RPMI7951 (cell line): ENCODE data around the gene RYK. TPM values are rescaled to one million over a fixed set of nuclear protein-coding genes. Genes with fewer than 3 reads are reported as not detected.
"Not testable (repeated sequence)": the region's sequence is repeated elsewhere in the genome, so short reads cannot be mapped to it uniquely, and the experiment has no call there.

ENCODE experiments used
- DNase-seq: peaks from one replicate; pipeline ENCODE4 v3.0.0-alpha.2; 2012; ENCODE audit warnings: low read depth
- total RNA-seq: library from RNA; depleted of rRNA; stranded (reverse); fragments of >200 nt; shearing (Covaris generic); gene quantifications from 2 replicates; pipeline ENCODE4 v1.2.3, GENCODE V29; 2014

The RYK gene
- total RNA-seq, 1 experiment from 2014 or later, result 89.6 TPM

- no peak for DNase-seq
Observed at GRCh38 chr3:134255404-134255803, 4.7 kb upstream of the RYK start.

- DNase-seq, result peak; percentile 81
Observed at GRCh38 chr3:134253475-134254226, 3.0 kb upstream of the RYK start.

- no peak for DNase-seq
Observed at GRCh38 chr3:134252766-134253165, 2.1 kb upstream of the RYK start.

GRCh38 chr3:134251731-134252391, 1.2 kb upstream of the RYK start:
- DNase-seq, result peak; percentile 35

- peak; percentile 63 for DNase-seq
Observed at GRCh38 chr3:134249935-134250716, 533 bp downstream of the RYK start.

- no peak for DNase-seq
Observed at GRCh38 chr3:134249296-134249841, 1.3 kb downstream of the RYK start.

GRCh38 chr3:134244921-134245320, 5.7 kb downstream of the RYK start:
- DNase-seq, result no peak

GRCh38 chr3:134242649-134243617, 7.7 kb downstream of the RYK start:
- DNase-seq, result peak; percentile 94

- DNase-seq, result peak; percentile 19
Observed at GRCh38 chr3:134239538-134239937, 11.1 kb downstream of the RYK start.

GRCh38 chr3:134237454-134238145, 13.1 kb downstream of the RYK start:
- no peak for DNase-seq

- no peak for DNase-seq
Observed at GRCh38 chr3:134236505-134237170, 14.0 kb downstream of the RYK start.

- no peak for DNase-seq
Observed at GRCh38 chr3:134235577-134236076, 15.0 kb downstream of the RYK start.

- no peak for DNase-seq
Observed at GRCh38 chr3:134232951-134233350, 17.7 kb downstream of the RYK start.

GRCh38 chr3:134232151-134232550, 18.5 kb downstream of the RYK start:
- DNase-seq, result peak; percentile 56

GRCh38 chr3:134231131-134231530, 19.5 kb downstream of the RYK start:
- DNase-seq, result peak; percentile 47

- DNase-seq, result no peak
Observed at GRCh38 chr3:134229038-134229437, 21.6 kb downstream of the RYK start.

GRCh38 chr3:134228479-134228878, 22.2 kb downstream of the RYK start:
- no peak for DNase-seq

GRCh38 chr3:134228035-134228434, 22.6 kb downstream of the RYK start:
- DNase-seq, result no peak

- not testable (repeated sequence) for DNase-seq
Observed at GRCh38 chr3:134224796-134225156, 25.9 kb downstream of the RYK start.

GRCh38 chr3:134222835-134223234, 27.8 kb downstream of the RYK start:
- no peak for DNase-seq
